ENCODE data around the gene CLDN3. TPM values are rescaled to one million over a fixed set of nuclear protein-coding genes. Genes with fewer than 3 reads are reported as not detected.

CLDN3 gene, protein sequence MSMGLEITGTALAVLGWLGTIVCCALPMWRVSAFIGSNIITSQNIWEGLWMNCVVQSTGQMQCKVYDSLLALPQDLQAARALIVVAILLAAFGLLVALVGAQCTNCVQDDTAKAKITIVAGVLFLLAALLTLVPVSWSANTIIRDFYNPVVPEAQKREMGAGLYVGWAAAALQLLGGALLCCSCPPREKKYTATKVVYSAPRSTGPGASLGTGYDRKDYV
- 6.0 TPM for total RNA-seq

DNA sequence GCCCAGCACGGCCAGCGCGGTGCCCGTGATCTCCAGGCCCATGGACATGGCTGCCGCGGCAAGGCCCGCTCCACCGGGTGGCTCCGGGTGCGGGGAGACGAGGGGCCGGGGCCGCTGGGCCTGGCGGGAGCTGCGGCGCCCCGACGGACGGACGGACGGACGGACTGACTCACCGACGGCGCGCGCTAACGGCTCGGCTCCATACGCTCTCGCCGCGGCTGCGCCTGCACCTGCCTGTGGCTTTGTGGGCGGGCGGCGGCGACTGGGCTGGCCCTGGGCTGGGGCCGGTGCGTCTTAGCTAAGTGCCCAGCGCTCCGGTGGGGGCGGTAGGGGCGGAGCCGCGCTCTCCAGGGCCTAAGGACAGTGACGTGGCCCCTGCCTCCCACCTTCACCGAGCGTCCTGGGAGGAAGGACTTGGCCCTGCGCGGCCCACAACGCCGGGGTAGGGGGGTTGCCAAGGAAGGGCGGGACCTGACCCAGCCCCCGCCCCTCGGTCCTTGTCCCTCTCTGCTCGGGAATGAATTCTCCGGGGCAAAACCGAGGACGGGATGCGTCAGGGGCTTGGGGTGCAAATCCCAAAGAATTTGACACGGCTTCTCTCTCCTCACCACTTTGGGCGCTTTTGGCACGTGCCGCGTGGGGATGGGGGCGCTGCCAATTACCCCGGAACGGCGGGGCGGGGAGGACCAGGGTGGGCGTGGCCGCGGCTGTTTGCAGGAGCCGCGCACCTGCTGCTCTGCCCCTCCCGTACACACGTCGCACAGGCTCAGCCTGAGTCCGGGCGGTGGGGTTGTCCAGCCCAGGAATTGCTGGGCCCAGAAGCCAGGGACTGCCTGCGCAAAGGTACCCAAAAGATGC is at the start of gene CLDN3:
TSS of gene CLDN3 (minus strand) at position 269 of the 858 bp plus-strand sequence. CDS start at position 48, 221 bp downstream.

DNA sequence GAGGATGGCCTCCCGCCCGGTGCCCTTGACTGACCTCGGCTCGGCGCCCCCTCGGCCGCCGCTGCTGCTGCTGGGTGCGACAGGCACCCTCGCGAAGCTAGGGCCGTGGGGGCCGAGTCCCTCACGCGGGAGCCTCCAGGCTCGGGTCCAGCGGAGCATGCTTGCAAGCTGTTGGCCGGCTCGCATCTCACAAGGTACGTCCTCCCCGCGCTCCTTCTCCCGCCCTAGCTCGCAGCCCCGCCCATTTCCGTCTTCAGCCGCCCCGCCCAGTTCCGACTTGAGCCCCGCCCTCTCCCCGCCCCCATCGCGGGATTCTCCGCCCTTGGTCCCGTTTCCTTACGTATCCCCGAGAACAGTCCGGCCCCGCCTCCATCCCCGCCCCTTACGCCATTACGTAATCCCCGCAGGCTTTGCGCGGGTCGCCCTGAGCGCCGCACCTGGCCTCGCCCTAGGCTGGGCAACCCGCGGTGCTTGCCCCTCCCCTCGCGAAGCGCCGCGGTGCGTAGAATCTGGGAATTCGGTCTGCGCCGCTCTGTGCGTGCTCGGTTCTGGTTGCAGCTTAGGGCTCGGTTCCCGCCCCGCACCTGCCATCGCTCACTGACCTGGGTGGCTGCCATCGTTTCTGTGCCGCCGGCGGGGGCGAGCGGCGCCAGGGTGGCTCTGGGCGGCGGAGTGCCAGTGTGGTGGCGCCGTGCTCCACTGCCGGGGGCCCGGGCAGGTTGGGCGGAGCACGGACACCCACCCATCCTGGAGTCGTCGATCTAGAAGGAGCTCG is 31.3 kb downstream of the CLDN3 start, which contains the start of gene ABHD11:
TSS of gene ABHD11 (minus strand) at position 191 of the 775 bp plus-strand sequence. CDS start at position 159, 32 bp downstream.

Other genes with a start within 250 kb of the CLDN3 start
- gene BAZ1B, start 248.0 kb downstream of the CLDN3 start, total RNA-seq, result 90.4 TPM
- 15.7 TPM for gene BCL7B, start 212.6 kb downstream of the CLDN3 start, total RNA-seq
- 49.6 TPM for gene TBL2, start 191.7 kb downstream of the CLDN3 start, total RNA-seq
- gene MLXIPL, start 145.7 kb downstream of the CLDN3 start, total RNA-seq, result 0.82 TPM
- gene VPS37D, start 102.4 kb downstream of the CLDN3 start, total RNA-seq, result 14.6 TPM
- gene DNAJC30, start 86.8 kb downstream of the CLDN3 start, total RNA-seq, result 4.2 TPM
- gene BUD23, start 86.7 kb downstream of the CLDN3 start, total RNA-seq, result 36.2 TPM
- 22.0 TPM for gene STX1A, start 50.6 kb downstream of the CLDN3 start, total RNA-seq
- gene ABHD11, start 31.5 kb downstream of the CLDN3 start, total RNA-seq, result 17.5 TPM
- 15.8 TPM for gene CLDN4, start 60.7 kb upstream of the CLDN3 start, total RNA-seq
- 5.9 TPM for gene METTL27, start 72.2 kb upstream of the CLDN3 start, total RNA-seq
- gene TMEM270, start 90.9 kb upstream of the CLDN3 start, total RNA-seq, result not detected

Data from camera-type eye (tissue), 1 donor.